GM19043 (cell line): Measurements from ENCODE around the gene MAGI3.
"Not testable (repeated sequence)": the region's sequence is repeated elsewhere in the genome, so short reads cannot be mapped to it uniquely, and the experiment has no call there.

Experiments used
- ATAC-seq: cut with Tn5 transposase; IDR thresholded peaks from one replicate; pipeline ENCODE4 v1.9.1; 2021; ENCODE audit warnings: low read depth; ENCODE audit not compliant: unreplicated experiment

The MAGI3 gene

GRCh38 chr1:113678159-113678469 is 287.8 kb downstream of the MAGI3 start:
- no peak for ATAC-seq

- no peak for ATAC-seq
These were observed 291.5 kb downstream of the MAGI3 start for GRCh38 chr1:113681596-113682337.

- ATAC-seq: no peak
These were observed 293.3 kb downstream of the MAGI3 start for GRCh38 chr1:113683384-113684152.

- no peak for ATAC-seq
These were observed 293.8 kb downstream of the MAGI3 start for GRCh38 chr1:113684153-113684541.

- no peak for ATAC-seq
These were observed 296.7 kb downstream of the MAGI3 start for GRCh38 chr1:113686891-113687618.

GRCh38 chr1:113691184-113691583 is 300.9 kb downstream of the MAGI3 start:
- no peak for ATAC-seq

- no peak for ATAC-seq
These were observed 302.0 kb downstream of the MAGI3 start for GRCh38 chr1:113692342-113692741.

- no peak for ATAC-seq
These were observed 302.6 kb downstream of the MAGI3 start for GRCh38 chr1:113692824-113693431.

GRCh38 chr1:113694910-113695309 is 304.6 kb downstream of the MAGI3 start:
- ATAC-seq: no peak

GRCh38 chr1:113701429-113701828 is 311.1 kb downstream of the MAGI3 start:
- ATAC-seq: no peak

GRCh38 chr1:113714606-113715269 is 324.4 kb downstream of the MAGI3 start:
- no peak for ATAC-seq

GRCh38 chr1:113717506-113717905 is 327.2 kb downstream of the MAGI3 start:
- not testable (repeated sequence) for ATAC-seq

GRCh38 chr1:113718621-113719020 is 328.3 kb downstream of the MAGI3 start:
- ATAC-seq: not testable (repeated sequence)

GRCh38 chr1:113721010-113721409 is 330.7 kb downstream of the MAGI3 start:
- no peak for ATAC-seq

- ATAC-seq: no peak
These were observed 342.5 kb downstream of the MAGI3 start for GRCh38 chr1:113732802-113733201.

- ATAC-seq: no peak
These were observed 344.2 kb downstream of the MAGI3 start for GRCh38 chr1:113734357-113735055.
